HG02623 (cell line): ENCODE measurements around the gene C2orf42.
"Not testable (repeated sequence)": the region's sequence is repeated elsewhere in the genome, so short reads cannot be mapped to it uniquely, and the experiment has no call there.

Experiments
- ATAC-seq: cut with Tn5 transposase; IDR thresholded peaks from one replicate; pipeline ENCODE4 v1.9.1; 2021; ENCODE audit warnings: moderate library complexity; ENCODE audit not compliant: unreplicated experiment

C2orf42 gene

DNA sequence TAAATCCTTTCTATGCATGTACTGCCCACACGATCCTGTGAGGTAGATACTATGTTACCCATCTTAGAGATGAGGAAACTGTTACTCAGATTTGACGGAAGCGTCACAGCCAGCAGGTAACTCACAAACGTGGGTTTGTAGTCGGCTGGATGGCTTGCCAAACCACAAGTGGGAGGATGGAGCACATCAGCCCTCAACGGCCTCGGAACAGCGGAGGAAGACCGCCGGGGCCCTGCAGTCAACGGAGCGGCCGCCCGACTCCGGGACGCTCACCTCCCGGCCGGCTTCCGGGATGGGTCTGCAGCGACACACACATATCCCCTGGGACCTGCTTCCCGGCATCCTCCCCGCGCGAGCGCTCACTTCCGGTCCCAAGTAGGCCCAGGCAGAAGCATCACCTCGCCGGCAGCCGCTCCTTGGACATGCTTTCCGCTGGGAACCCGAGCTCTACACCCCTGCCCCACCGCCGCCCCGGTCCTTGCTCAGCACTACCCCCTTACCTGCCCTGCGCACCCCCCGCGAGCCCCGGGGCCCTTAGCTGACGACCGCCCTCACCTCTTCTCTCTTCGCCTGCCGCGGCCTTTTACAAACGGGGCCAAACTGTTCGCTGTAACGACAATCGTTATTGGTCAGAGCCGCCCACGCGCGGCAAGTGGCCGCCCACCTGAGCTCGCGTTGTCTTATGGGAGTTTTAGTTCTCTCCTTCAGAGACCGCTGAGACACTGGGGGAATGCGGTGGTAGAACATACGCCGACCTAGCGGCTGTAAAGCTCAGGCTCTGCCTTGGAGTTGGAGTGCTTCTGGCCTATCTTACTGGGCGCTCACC is at the start of gene C2orf42:
TSS of gene C2orf42 (minus strand) at position 602 of the 826 bp plus-strand sequence. CDS start 9,034 bp downstream, outside the sequence.
- ATAC-seq = peak; percentile 78

DNA sequence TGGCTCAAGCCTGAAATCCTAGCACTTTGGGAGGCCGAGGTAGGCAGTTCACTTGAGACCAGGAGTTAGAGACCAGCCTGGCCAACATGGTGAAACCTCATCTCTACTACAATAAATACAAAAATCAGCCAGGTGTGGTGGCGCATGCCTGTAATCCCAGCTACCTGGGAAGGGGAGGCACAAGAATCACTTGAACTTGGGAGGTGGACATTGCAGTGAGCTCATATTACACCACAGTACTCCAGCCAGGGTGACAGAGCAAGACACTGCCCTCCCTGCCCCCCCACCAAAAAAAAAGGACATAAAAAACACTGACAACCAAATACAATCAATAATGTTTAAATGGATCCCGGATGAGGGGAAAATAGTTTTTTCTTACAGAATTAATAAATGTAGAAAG is 49.8 kb upstream of the C2orf42 start:
- ATAC-seq = no peak

DNA sequence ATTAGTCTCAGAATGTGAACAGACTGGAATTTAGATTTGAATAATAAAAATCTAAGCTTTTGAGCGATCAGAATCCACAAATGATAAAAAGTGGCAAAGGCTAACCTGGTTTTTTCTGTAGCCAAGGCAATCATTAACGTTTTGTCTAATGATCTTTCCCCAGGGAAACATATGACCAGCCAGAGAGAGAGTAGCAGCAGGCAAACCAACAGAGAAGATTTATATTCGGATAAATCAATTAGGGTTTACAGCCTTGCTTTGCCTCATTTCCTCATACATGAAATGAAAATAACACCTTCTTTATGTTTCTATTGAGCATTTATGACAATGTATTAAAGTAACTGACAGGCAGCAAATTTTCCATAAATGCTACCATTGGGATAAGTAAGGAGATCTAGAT is 43.1 kb upstream of the C2orf42 start:
- no peak for ATAC-seq

DNA sequence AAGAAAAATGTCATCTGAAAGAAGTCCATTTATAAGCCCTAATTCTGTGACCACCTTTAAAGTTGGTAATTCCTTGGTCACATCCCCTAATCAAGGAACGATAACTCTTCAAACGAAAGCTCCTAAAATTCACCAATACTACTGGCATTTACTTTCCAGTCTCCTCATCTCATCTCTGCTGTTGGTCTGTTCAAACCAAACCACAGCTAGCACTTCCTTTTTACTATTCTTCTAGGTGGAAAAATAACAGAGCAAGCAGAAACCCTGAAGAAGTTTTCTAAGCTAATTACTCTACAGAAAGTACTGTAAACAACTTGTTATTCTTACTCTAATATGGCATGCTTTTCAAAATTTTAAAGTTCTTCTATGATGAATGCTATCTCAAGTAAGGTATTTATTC is 36.0 kb upstream of the C2orf42 start:
- no peak for ATAC-seq

DNA sequence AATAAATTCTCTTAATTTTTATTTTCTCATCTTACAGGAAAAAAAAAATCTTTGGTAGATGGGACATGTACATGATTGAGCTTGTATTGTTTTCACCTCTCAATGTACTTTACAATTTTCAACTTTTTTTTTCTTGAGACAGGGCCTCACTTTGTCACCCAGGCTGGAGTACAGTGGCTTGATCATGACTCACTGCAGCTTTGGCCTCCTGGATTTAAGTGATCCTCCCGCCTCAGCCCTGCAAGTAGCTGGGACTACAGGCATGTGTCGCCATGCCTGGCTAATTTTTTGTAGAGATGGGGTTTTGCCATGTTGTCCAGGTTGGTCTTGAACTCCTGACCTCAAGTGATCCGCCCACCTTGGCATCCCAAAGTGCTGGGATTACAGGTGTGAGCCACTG is 32.5 kb upstream of the C2orf42 start:
- ATAC-seq = not testable (repeated sequence)

DNA sequence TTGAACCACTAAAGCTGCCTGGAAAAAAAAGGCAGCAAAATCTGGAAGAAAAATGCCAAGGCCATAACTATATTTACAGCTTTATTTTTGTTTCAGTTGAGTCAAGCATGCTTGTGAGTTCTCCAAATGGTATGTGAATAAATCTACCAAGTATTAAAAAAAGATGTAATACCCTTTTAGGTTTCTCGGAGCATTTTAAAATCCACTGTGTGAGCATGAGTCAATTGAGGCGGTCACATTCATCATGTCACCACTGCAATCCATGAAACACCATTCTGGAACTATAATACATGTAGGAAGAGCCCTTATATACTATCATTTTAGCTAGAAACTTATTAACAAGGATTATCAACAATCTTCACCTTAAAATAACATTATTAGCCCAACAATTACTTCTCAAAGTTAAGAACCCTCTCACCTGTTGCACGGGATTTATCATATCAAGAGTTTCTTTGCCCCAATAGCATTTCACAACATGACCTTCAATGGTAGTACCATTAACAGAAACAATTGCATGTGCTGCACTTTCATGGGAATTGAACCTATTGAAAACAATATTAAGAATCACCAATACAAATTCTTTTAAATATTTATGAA is 24.2 kb upstream of the C2orf42 start:
- ATAC-seq = no peak

DNA sequence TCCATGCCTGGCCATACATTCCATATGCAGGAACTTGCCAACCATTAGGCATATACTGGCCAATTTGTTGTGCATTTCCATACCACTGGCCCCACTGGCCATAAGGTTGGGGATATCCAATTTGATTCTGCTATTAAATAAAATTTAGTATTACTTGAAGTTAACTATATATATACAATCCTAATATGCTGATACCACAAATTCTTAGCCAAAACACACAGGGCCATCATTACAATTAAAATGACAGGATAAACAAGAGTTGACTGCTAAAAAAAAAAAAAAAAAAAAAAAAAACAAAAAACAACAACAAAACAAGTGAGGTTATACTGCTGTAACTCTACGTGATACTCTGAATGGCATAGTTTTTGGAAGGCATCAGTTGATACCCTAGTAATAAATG is 23.5 kb upstream of the C2orf42 start:
- ATAC-seq = no peak

DNA sequence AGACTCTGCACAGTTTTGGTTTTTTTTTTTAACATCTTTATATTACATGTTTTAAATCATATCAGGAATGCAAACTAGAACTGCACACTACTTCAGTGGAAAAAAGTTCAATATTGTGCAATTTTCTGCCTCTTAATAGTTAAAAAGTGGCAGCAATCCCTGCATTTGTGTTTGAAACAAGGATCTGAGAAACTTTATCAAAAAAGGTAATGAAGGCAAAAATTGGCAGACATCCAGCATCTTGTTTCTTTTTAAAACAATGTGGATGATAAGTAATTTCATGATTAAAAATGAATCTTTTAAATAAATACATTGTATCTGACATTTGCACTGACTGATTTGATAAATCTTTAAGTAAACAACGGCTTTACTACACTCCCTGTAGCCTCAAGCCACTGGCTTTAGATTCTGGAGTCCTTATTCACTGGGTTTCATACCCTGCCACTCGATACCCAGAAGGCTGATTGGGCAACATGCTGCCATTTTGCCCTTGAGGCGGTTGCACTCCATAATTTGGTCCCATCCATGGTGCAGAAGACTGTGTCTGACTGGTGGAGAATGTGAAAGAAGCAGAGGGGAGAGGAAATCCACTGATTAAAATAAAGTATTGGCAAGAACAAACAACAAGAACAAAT is 21.6 kb upstream of the C2orf42 start:
- no peak for ATAC-seq

DNA sequence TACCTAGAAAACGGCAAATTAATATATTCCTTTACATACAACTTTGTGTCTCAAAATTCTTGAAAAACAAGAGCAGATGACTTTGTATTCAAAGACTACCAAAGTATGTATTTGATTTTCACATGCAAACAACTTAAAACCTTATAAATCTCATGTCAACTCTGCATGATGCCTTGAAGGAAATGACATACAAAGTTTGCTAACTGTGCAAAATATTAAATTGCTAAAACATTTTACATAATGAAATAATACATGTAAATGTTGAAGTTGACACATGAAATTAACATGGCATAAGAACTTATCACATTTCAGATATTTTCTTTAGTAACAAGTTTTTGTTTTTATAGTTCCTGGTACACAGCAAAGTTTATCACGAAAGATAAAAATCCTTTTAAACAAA is 20.8 kb upstream of the C2orf42 start:
- no peak for ATAC-seq

DNA sequence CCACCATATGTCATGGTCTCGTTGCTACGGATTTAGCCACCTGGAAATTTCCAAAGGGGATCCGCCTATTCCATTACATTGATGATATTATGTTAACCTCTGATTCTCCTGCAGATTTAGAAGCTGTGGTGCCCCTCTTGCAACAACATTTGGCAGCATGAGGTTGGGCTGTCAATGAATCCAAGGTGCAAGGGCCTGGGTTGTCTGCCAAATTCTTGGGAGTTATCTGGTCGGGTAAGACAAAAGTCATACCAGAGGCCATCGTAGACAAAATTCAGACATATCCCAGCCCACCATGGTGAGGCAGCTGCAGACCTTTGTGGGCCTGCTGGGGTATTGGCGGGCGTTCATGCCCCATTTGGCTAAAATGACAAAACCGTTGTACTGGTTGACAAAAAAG is 13.6 kb upstream of the C2orf42 start:
- no peak for ATAC-seq

DNA sequence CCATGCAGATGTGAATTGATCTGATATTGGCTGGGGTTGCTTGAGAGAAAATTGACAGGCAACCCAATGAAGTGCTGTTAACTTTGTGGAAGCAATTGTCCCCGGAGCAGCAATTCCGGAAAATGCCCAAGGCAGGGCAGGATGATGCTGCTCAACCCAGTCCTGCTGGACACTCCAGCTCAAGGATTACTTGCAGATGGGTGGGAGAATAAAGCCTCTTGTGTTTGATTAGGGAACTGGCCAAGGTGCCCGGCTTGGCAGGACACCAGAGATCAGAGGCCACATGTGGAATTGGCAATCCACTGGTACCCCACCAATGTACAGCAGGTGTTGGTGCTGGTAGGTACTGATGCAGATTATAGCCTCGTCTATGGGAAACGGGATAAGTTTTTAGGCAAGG is 12.3 kb upstream of the C2orf42 start:
- ATAC-seq = no peak

DNA sequence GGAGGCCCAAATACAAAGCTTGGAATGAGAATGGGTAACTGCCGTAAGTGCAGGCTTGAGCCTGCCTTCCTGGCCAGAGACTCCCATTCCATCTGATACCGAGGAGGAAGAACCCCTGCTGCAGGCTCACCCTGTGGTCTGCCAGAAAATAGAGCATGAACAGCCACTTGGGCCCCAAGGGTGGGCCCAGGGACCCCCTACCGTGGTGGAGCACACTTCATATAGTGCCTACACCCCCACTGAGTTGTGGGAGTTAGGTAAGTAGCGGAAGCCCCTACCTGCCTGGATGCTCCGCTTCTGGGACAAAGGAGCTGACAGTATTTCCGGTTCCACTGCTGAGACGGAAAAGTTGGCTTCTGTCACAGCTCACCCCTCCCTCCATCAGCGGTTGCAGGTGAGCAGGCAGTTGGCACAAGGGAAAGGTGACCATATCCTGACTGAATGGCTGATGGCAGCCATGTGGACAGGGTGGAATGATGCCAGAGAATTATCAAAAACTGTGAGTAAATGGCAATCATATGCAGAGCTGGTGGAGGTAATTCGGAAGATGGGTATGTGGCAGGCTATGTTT is 11.5 kb upstream of the C2orf42 start:
- ATAC-seq = no peak

DNA sequence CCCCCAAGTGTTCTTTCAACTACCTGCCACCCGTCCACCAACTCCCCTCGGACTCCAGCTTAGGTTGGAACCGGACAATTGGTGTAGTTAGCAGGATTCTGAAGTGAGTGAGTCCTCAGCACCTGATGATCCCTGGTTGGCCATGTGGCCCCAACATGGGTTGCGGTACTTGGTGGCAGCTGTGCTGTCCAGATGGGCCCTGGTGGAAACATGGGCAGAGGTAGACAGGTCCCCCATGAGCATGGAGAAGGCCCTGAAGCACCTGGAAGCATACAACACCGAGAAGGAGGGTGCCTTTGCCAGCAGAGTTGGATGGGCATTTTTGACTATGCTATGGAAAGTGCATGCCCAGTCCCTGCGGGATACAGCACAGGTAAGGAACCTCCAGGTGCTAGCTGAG is 11.0 kb upstream of the C2orf42 start:
- ATAC-seq = no peak

DNA sequence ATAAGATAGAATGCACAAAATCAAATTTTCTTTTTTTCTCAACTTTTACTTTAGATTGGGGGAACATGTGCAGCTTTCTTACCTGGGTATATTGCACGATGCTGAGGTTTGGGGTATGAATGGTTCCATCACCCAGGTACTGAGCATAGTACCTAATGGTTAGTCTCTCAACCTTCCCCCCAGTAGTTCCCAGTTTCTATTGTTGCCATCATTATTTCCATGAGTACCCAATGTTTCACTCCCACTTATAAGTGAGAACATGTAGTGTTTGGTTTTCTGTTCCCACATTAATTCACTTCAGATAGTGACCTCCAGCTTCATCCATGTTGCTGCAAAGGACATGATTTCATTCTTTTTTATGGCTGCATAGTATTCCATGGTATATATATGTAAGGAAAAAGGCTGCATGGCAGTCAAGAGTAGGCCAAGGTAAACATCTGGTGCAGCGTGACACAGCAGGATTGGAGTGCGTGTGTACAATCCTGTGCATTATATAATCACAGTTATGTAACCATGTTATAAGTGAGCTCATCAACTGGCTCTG is 10.5 kb upstream of the C2orf42 start:
- ATAC-seq = no peak

DNA sequence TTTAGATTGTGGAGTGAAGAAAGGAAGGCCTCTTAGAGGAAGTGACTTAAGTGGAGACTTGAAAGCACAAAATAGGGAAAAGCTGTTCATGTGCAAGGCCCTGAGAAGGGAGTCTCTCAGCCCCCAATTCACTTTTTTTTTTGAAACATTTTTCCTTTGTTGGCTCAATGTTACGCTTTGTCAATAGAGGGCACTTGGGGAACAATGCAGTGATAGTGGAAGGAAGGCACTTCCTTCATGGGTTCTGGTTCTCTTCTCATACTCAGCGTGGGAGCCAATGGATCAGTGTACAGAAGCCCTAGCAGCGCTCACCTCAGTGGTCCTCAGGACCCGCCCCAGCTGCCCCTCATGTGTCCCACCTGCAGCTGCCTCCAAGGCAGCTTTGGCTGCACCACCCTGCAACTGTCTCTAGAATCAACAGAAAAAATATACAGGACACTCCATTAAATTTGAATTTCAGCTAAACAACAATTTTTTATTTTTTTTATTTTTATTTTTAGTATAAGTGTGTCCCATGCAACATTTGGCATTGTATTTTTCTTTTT is 8.6 kb upstream of the C2orf42 start:
- ATAC-seq = no peak

DNA sequence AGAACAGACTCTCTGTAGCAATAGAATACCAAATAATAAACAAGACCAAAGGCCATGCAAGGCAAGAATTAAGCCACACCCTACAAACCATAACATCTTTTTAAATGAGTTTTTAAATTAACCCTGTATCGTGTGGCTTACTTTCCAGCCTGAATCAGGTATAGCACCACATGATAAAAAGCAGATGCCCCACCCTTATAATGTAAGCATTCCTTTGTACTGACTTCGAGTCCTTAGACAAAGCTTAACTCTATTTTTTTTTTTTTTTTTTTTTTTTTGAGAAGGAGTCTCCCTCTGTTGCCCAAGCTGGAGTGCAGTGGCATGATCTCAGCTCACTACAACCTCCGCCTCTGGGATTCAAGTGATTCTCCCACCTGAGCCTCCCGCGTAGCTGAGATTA is 1.7 kb upstream of the C2orf42 start:
- ATAC-seq = no peak

DNA sequence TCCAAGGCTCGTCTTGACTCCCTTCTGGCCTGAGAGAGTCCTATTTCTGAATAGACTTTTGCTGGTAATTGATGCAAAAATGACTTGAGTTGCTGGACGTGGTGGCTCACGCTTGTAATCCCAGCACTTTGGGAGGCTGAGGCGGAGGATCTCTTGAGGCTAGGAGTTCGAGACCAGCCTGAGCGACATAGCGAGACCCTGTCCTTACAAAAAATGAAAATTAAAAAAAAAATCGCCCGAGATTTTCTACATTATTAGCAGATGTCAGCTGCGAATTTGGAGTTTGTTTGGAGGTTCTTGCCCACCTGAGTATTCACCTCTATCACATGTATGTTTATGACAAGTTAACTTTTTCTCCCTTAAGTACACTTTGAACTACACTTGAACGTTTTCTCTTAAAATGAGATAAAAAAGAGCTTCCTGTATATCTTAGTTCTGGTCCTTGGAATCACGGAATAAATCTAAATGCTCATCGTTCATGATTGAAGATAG is 471 bp upstream of the C2orf42 start:
- ATAC-seq = no peak

DNA sequence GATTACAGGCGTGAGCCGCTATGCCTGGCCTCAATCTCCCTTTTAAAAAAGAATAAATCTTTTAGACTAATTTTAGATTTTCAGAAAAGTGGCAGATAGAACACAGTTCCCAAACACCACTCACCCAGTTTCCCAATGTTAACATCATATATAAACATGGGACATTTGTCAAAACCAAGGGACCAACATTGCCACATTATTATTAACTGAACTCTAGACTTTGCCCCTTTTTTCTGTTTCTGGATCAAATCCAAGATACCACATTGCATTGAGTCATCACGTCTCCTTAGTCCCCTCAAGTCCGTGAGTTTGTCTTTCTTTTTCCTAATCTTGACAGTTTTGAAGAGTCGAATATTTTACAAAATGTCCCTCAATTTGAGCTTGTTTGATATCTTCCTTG is 2.4 kb downstream of the C2orf42 start:
- ATAC-seq = no peak

DNA sequence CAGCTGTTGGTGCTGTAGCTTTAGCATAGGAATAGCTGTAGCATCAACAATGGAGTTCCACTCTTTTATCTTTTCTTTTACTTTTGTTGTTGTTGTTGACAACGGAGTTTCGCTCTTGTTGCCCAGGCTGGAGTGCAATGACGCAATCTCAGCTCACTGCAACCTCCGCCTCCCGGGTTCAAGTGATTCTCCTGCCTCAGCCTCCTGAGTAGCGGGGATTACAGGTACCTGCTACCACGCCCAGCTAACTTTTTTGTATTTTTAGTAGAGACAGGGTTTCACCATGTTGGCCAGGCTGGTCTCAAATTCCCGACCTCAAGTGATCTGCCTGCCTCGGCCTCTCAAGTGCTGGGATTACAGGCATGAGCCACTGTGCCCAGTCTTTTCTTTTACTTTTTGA is 3.6 kb downstream of the C2orf42 start:
- not testable (repeated sequence) for ATAC-seq

DNA sequence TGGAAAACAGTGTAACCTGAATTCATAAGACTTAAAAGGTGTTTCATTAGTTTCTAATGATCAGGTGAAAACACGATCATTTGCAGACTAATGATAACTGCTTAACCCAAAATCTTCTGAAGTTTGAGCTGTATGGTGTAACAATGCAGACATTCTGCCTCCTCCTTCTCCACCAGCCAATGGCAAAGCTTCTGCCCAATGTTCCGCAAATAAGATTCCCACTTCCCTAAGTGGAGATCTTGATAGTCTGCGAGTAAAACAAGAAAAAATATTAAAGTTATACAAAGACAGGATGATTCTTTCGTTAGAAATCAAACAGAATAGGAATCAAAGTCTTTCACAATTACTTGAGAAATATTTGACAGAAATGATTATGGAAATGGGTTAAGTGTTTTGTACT is 8.1 kb downstream of the C2orf42 start:
- no peak for ATAC-seq

DNA sequence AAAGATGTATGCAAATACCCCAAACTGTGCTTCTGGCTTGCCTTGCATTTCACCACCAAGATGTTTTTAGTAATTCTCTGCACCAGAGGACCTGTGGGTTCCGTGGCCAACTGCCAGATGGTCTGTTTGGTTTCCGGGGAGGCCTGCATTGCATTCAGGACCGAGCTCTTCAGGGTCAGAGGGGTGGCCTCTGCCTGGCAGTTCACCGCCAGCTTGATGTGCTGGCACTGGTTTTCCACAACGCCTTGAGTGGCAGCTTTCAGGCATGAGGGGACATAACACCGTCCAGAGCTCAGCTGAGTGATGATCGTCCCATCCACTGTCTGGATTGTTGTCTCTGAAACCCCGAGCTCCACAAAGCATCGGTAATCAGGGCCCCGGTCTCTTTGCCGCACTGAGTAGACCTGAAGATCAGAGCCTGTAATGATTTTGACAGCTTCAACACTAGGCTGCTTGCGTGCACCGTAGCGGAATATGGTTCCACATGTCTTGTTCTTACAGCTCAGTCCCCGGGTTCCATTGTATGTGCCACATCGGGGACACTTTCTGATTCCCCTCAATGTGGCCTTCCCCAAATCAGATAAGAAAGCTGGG is 9.4 kb downstream of the C2orf42 start:
- ATAC-seq = peak; percentile 87
